Activated naive CD4-positive, alpha-beta T cell treated with anti-CD3 and anti-CD28 coated beads, Interleukin-2, amount 50 U/mL, for 16 hours (primary cell): ENCODE data around the gene PDE10A.

ENCODE experiments used
- DNase-seq: peaks from one replicate; pipeline ENCODE4 v3.0.0-alpha.2; 2020

Gene PDE10A

DNA sequence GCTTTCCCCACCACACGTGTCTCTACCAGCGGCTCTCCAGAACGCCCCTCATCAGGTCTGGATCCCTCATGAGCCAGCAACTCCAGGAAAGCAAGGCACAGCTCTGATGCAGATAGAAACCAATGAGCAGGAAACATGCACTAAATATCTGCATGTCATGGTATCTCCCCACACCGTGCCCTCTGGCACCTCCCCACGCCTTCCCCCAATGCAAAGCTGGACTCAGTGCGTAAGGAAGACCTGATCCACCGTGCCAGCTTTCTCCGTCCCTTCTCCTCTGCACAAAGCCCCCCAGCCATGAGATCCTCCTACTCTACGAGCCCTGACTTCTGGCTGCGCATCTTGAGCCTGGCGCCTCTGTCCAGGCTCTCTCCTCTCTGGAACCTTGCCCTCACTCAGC lies 9.4 kb downstream of the PDE10A start:
- no peak for DNase-seq

DNA sequence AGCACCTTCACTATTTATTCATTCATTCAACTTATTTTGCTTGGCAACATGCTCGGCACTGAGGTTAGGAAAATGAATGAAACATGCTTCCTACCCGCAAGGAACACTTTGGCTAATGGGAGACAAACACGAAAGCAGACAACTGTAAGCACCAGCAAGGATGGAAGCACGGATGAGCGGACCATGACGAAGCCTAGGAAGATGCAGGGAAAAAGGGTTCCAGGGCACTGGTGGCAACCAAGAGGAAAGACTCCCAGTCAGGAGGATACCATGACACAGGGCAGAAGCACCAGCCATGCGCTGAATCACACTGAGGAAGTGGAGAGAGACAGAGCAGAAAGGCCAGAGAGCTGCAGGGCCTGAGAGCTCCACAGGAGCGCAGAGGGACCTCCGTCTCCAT lies 9.8 kb downstream of the PDE10A start:
- DNase-seq = no peak

- DNase-seq = no peak
Measured at GRCh38 chr6:165652766-165653165, 10.3 kb downstream of the PDE10A start.

DNA sequence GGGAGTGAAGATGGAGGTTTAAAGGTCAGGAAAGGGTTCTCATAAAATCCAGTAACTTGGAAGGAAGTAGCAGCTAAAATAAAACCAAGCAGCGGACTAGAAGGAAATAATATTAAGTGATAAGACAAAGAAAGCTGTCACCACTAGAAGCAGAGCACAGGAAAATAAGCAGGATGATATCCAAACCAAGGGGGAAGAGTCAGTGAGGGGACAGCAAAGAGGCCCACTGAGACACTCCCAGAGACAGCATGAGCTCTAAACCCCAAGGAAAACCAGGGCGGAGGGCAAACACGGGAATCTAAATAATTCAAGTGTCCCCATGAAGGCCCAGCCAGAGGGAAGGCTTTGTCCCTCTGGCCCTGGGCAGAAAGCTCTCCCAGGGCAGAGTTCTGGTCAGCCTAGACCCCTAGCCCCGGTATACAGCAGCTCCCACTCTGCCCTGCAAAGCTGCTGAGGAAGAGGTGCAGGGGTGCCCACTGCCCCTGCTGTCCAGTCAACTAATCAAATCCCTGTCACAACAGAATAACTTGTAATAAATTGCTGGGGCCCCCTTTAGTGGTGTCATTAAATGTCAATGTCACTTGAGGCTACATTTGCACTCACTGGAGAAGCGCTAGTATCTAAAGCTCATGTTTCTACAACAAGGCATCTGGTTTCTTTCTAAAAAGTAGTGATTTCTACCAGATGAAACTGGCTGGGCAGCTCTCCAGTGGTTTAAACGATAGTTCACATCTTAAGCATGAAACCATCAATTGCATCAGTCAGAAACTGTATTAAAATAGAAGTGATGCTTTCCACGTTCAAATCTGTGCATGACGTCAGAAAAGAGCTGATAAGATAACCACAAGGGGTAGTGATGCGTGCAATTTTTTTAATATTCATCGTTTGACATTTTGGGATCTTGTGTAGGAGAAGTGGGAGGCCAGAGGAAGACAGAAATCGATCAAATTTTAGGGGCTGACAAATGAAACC lies 13.6 kb downstream of the PDE10A start:
- DNase-seq = no peak

DNA sequence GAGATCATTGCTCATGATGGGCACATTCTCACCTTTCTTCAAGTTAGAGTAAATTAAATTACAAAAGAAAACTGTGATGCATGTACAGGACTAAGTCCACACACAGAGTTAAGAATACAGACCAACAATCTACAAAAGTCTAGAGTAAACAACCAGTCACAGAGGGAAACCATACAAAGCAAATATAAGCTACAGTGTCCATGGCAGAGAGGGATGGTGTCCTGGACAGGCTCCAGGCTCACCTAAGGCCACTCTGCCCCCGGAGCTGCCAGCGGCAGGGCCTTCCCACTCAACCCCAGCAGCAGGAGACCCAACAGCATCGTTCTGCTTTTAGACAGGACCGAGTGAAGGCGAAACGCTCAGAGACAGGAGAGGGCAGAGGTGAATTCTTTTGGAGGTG lies 16.0 kb downstream of the PDE10A start:
- DNase-seq = no peak

DNA sequence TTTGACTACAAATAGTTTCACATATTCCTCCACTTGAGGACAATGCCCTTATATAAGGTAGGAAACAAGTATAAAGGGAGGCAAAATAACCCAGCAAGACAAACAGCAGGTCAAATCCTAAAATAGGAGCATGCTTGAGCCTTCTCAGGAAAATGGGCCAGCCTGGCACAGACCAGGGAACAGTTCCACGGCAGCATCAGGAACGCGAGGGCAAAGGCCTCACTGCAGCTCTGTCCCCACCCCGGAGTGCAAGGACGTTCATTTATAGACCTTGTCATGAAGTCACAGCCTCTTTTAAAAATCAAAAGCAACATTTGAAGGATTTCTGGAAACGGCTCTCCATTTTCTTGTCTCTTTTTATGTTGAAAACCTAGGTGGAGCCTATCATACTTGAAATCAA lies 17.1 kb downstream of the PDE10A start:
- no peak for DNase-seq

GRCh38 chr6:165644586-165645266 lies 18.3 kb downstream of the PDE10A start:
- no peak for DNase-seq

GRCh38 chr6:165643015-165643414 lies 20.0 kb downstream of the PDE10A start:
- DNase-seq = no peak

GRCh38 chr6:165641672-165642156 lies 21.3 kb downstream of the PDE10A start:
- no peak for DNase-seq

- DNase-seq = no peak
Measured at GRCh38 chr6:165640806-165641205, 22.2 kb downstream of the PDE10A start.

- DNase-seq = no peak
Measured at GRCh38 chr6:165638530-165638929, 24.5 kb downstream of the PDE10A start.

DNA sequence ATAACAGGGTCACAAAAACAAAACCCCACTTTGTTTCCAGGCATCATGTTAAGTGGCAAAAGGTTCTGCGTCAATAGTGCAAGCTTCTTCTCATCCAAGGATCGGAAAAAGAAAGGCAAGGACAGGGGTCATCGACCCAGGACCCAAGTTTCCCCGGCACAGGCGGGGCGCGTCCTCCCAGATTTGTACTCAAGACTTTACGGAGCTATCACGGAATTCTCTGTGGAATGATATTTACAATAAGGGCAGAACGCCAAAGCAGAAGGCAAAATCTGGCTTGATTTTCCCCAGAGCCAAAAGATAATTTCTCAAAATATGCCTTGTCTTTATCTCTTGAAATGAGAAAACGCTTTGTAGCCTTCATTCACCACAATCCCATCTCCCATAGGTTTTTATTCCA lies 25.5 kb downstream of the PDE10A start:
- no peak for DNase-seq

DNA sequence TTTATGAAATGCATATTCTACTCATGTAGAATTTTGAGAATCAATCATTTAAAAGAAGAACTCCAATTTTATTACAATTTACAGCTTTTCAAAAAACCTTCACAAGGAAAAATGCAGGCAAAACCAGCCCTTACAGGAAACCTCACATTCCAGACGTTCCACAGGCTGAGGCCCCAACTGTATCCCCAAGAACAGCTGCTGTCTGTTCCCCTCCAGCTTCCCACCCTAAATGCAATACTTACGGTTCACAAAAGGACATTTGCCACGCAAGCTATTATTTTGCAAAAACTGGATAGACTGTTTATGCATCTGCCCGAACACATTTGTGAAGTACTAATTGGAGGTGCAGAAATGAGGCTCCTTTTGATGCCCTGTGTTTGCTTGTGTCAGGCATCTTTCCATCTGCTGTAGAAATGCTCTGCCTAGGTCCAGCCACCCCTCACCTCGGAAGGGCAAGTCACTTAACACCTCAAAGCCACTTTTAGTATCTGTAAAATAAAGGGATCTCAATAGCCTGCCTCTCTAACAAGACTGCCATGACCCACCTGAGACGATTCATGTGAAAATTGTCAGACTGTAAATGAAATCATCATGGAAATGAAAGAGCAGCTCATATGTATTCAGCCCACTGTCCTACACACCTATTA lies 26.5 kb downstream of the PDE10A start:
- DNase-seq = no peak

GRCh38 chr6:165635965-165636364 lies 27.1 kb downstream of the PDE10A start:
- no peak for DNase-seq

GRCh38 chr6:165634101-165634880 lies 28.8 kb downstream of the PDE10A start:
- no peak for DNase-seq

DNA sequence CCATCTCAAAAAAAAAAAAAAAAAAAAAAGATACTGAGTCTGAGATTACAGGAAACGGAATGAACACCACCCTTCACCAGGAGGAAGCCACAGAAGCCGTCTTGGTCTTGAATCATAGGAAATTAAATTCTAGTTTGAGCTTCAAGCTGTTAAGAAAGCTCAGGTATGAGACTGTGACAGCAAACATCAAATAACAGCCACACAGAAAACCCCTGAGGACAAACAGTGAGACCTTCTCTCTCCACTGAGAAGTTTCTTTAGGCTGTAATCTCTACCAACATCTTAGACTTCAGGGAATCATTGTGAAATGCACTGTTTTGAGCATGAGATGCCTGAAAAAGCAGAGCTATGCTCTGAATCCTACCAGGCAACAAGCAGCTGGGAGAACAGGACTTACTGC lies 30.8 kb downstream of the PDE10A start:
- DNase-seq = no peak

- no peak for DNase-seq
Measured at GRCh38 chr6:165630544-165630953, 32.5 kb downstream of the PDE10A start.

GRCh38 chr6:165628955-165629354 lies 34.1 kb downstream of the PDE10A start:
- DNase-seq = no peak

GRCh38 chr6:165627366-165627765 lies 35.7 kb downstream of the PDE10A start:
- DNase-seq = no peak

- no peak for DNase-seq
Measured at GRCh38 chr6:165626711-165627110, 36.3 kb downstream of the PDE10A start.

GRCh38 chr6:165624871-165625639 lies 38.0 kb downstream of the PDE10A start:
- no peak for DNase-seq

GRCh38 chr6:165621940-165622339 lies 41.1 kb downstream of the PDE10A start:
- DNase-seq = no peak
